Panc1 (cell line): ENCODE measurements around the gene LOXL4. TPM values are rescaled to one million over a fixed set of nuclear protein-coding genes. Genes with fewer than 3 reads are reported as not detected.

Experiments used
- ATAC-seq: fragments of 200-7000 bp; cut with Tn5 transposase; 2 replicates; pipeline ENCODE4 v1.9.1; 2020; ENCODE audit warnings: mild to moderate bottlenecking, moderate library complexity
- BruUV-seq: library from RNA; stranded (reverse); fragments of 400-500 nt; replicated peaks from 2 replicates; lab custom pipeline; 2021; lab: Mats Ljungman, UMichigan
- CTCF ChIA-PET: fragments of 300-600 bp; sonication (Branson Sonifier 250); formaldehyde crosslinking; loops from one replicate; lab custom pipeline; 2022; ENCODE audit warnings: antibody characterized with exemption; lab: Charles Lee
- POLR2A ChIA-PET: fragments of 300-600 bp; sonication (Branson Sonifier 250); formaldehyde crosslinking; loops from one replicate; lab custom pipeline; 2022; ENCODE audit warnings: antibody characterized with exemption; lab: Charles Lee
- DNase-seq: peaks from one replicate; pipeline ENCODE4 v3.0.0-alpha.2; 2010; ENCODE audit warnings: low read depth, low spot score
- H3K27ac ChIP-seq: 2 replicates; pipeline ENCODE4 v1.5.1; 2011; ENCODE audit warnings: mild to moderate bottlenecking, low read length, inconsistent platforms
- H3K27me3 ChIP-seq: fragments of 200-500 bp; sonication (Bioruptor generic); 2 replicates; pipeline ENCODE4 v1.6.0; 2014; ENCODE audit warnings: low read length, inconsistent platforms; ENCODE audit not compliant: control insufficient read depth, insufficient read depth
- H3K36me3 ChIP-seq: fragments of 200-500 bp; sonication (Bioruptor generic); 2 replicates; pipeline ENCODE4 v1.5.1; 2014; ENCODE audit warnings: inconsistent platforms, mild to moderate bottlenecking, low read length, moderate library complexity; ENCODE audit not compliant: control insufficient read depth, insufficient read depth
- H3K4me1 ChIP-seq: 2 replicates; pipeline ENCODE4 v1.5.1; 2011; ENCODE audit warnings: inconsistent platforms, mild to moderate bottlenecking, low read length, moderate library complexity; ENCODE audit not compliant: control insufficient read depth, insufficient read depth
- H3K4me3 ChIP-seq, 2 experiments: 2 replicates each; pipeline ENCODE4 v1.5.1; 2011 to 2012; ENCODE audit warnings: low read depth in 2 of 2, low read length in 2 of 2, mild to moderate bottlenecking in 2 of 2, inconsistent platforms in 1 of 2, moderate library complexity in 1 of 2
- H3K9me3 ChIP-seq: fragments of 200-500 bp; sonication (Bioruptor generic); 2 replicates; pipeline ENCODE4 v1.5.1; 2014; ENCODE audit warnings: low read depth, mild to moderate bottlenecking, inconsistent platforms, low read length, moderate library complexity; ENCODE audit not compliant: control insufficient read depth, insufficient read depth
- CTCF ChIP-seq: fragments of 450-650 bp; IDR thresholded peaks from 2 replicates; pipeline ENCODE4 v1.5.1; 2017; ENCODE audit warnings: mild to moderate bottlenecking
- POLR2AphosphoS5 ChIP-seq: IDR thresholded peaks from 2 replicates; pipeline ENCODE4 v1.6.1; 2012; ENCODE audit warnings: mild to moderate bottlenecking, low read depth, low read length, moderate library complexity
- SIN3A ChIP-seq: IDR thresholded peaks from 2 replicates; pipeline ENCODE4 v1.6.1; 2012; ENCODE audit warnings: low read depth, mild to moderate bottlenecking, low read length, moderate library complexity, borderline replicate concordance; ENCODE audit not compliant: insufficient read depth
- TCF7L2 ChIP-seq: IDR thresholded peaks from 2 replicates; pipeline ENCODE4 v1.6.1; 2011; ENCODE audit warnings: mild to moderate bottlenecking, low read depth, low read length, inconsistent platforms
- in situ Hi-C: cut with HindIII; loops from 2 replicates; pipeline ENCODE4 v1.10.0; 2016; ENCODE audit warnings: low sequenced_read_pairs, low pct_unique_long_range_greater_than_20kb
- intact Hi-C: fragments of 100-400 bp; cut with micrococcal nuclease; formaldehyde crosslinking; loops from one replicate; pipeline ENCODE4 v1.10.0; 2022; ENCODE audit not compliant: unreplicated experiment
- total RNA-seq: library from RNA; stranded (reverse); gene quantifications from one replicate; pipeline ENCODE4 v1.2.1, GENCODE V29; 2021; ENCODE audit not compliant: unreplicated experiment
- TF ChIP-seq, protein P1 (sequence below), 2 experiments: IDR thresholded peaks; 2 replicates each; pipeline ENCODE4 v1.6.1; 2011 to 2012; ENCODE audit warnings: low read depth in 2 of 2, control low read depth in 1 of 2, low read length in 1 of 2, mild to moderate bottlenecking in 1 of 2, moderate library complexity in 1 of 2; ENCODE audit not compliant: insufficient read depth in 1 of 2

LOXL4 gene
- total RNA-seq, 1 experiment from 2014 or later, result 17.7 TPM

- Histone ChIP-seq H3K4me1 (no peaks in the 10 kb centered on the region), H3K36me3 (no peaks in the 10 kb centered on the region), H3K9me3 (no peaks in the 10 kb centered on the region), H3K4me3 (no peak overlapping the region), H3K27me3 (no peaks in the 10 kb centered on the region; the same call in 1 of the 2 replicates), H3K27ac (no peak overlapping the region)
- intact Hi-C loops (no loop called here), in situ Hi-C loops (no loop called here)
- TF ChIP-seq, protein P1, sequence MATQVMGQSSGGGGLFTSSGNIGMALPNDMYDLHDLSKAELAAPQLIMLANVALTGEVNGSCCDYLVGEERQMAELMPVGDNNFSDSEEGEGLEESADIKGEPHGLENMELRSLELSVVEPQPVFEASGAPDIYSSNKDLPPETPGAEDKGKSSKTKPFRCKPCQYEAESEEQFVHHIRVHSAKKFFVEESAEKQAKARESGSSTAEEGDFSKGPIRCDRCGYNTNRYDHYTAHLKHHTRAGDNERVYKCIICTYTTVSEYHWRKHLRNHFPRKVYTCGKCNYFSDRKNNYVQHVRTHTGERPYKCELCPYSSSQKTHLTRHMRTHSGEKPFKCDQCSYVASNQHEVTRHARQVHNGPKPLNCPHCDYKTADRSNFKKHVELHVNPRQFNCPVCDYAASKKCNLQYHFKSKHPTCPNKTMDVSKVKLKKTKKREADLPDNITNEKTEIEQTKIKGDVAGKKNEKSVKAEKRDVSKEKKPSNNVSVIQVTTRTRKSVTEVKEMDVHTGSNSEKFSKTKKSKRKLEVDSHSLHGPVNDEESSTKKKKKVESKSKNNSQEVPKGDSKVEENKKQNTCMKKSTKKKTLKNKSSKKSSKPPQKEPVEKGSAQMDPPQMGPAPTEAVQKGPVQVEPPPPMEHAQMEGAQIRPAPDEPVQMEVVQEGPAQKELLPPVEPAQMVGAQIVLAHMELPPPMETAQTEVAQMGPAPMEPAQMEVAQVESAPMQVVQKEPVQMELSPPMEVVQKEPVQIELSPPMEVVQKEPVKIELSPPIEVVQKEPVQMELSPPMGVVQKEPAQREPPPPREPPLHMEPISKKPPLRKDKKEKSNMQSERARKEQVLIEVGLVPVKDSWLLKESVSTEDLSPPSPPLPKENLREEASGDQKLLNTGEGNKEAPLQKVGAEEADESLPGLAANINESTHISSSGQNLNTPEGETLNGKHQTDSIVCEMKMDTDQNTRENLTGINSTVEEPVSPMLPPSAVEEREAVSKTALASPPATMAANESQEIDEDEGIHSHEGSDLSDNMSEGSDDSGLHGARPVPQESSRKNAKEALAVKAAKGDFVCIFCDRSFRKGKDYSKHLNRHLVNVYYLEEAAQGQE (IDR thresholded peaks at IDR 0.05; ENCODE audit: insufficient read depth in 1 of 2, low read depth in 2 of 2, low read length in 1 of 2), result no peak
- no peak for TF ChIP-seq POLR2AphosphoS5
- TF ChIP-seq SIN3A, result no peak
- no peak for TF ChIP-seq CTCF
- ChIA-PET CTCF (no interaction called here), POLR2A (no interaction called here)
- no TSS peak for BruUV-seq
- DNase-seq, result no peak
- no peak for ATAC-seq
Measured at GRCh38 chr10:98292971-98293370, 25.0 kb upstream of the LOXL4 start.

- Histone ChIP-seq H3K4me1 (no peaks in the 10 kb centered on the region), H3K4me3 (no peak overlapping the region), H3K27ac (no peak overlapping the region), H3K27me3 (no peaks in the 10 kb centered on the region; the same call in 1 of the 2 replicates), H3K36me3 (no peaks in the 10 kb centered on the region), H3K9me3 (no peaks in the 10 kb centered on the region)
- in situ Hi-C loops (no loop called here), intact Hi-C loops (no loop called here)
- no TSS peak for BruUV-seq
- ChIA-PET CTCF (no interaction called here), POLR2A (no interaction called here)
- ATAC-seq (no peak), DNase-seq (no peak)
- TF ChIP-seq TCF7L2 (no peak), CTCF (no peak), SIN3A (no peak), POLR2AphosphoS5 (no peak)
- TF ChIP-seq, protein P1 (IDR thresholded peaks at IDR 0.05; ENCODE audit: insufficient read depth in 1 of 2, low read depth in 2 of 2, low read length in 1 of 2), result no peak
Measured at GRCh38 chr10:98289802-98290209, 21.8 kb upstream of the LOXL4 start.
